ENCODE measurements around the gene CAMTA1. TPM values are rescaled to one million over a fixed set of nuclear protein-coding genes. Genes with fewer than 3 reads are reported as not detected.

The CAMTA1 gene
- total RNA-seq, 1 experiment from 2014 or later, result 82.2 TPM

DNA sequence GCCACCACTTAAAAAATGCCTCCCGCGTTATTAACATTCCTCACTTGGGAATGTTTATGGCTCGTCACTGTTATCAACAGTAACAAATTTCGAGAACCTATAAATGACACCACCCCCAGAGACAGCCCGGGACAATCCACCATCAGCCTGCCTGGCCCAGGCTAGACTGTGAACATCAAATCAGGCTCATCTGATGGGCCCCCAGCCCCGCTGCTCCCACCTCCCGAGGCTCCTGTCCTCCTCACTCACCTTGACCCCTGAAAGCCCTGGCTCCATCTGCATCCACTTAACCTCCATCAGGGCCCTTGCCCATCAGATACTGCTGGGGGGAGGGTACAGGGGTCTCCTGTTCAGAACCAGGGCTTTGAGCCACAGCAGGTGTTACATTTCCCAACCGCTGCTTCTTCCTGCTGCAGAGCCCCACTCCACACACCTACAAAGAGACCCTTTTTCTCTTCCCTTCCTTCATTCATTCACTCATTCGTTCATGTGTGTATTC, 829.4 kb downstream of the CAMTA1 start:
- POLR2A ChIA-PET, result no interaction called here
- in situ Hi-C loops (cut with HindIII; ENCODE audit: low pct_unique_long_range_greater_than_20kb, low sequenced_read_pairs), result no loop called here

GRCh38 chr1:7615138-7615537, 829.9 kb downstream of the CAMTA1 start:
- H3K4me3 ChIP-seq (ENCODE audit: low read depth in 2 of 2, low read length in 2 of 2), result no peak overlapping the region
- CTCF ChIA-PET, result no interaction called here
- TF ChIP-seq POLR2AphosphoS5 (IDR thresholded peaks at IDR 0.05; ENCODE audit: low read depth, low read length) (no peak), SIN3A (IDR thresholded peaks at IDR 0.05; ENCODE audit: borderline replicate concordance, insufficient read depth, low read depth, low read length) (no peak), REST (IDR thresholded peaks at IDR 0.05; ENCODE audit: insufficient read depth in 1 of 2, low read depth in 2 of 2, low read length in 1 of 2) (no peak), TCF7L2 (IDR thresholded peaks at IDR 0.05; ENCODE audit: low read depth, low read length) (no peak)
- TF ChIP-seq, protein P1, sequence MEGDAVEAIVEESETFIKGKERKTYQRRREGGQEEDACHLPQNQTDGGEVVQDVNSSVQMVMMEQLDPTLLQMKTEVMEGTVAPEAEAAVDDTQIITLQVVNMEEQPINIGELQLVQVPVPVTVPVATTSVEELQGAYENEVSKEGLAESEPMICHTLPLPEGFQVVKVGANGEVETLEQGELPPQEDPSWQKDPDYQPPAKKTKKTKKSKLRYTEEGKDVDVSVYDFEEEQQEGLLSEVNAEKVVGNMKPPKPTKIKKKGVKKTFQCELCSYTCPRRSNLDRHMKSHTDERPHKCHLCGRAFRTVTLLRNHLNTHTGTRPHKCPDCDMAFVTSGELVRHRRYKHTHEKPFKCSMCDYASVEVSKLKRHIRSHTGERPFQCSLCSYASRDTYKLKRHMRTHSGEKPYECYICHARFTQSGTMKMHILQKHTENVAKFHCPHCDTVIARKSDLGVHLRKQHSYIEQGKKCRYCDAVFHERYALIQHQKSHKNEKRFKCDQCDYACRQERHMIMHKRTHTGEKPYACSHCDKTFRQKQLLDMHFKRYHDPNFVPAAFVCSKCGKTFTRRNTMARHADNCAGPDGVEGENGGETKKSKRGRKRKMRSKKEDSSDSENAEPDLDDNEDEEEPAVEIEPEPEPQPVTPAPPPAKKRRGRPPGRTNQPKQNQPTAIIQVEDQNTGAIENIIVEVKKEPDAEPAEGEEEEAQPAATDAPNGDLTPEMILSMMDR (IDR thresholded peaks at IDR 0.05), result no peak
- H3K27ac ChIP-seq (ENCODE audit: low read length), result no peak overlapping the region
- in situ Hi-C loops (cut with HindIII; ENCODE audit: low pct_unique_long_range_greater_than_20kb, low sequenced_read_pairs) (no loop called here), intact Hi-C loops (cut with micrococcal nuclease; ENCODE audit: unreplicated experiment) (no loop called here)
- no TSS peak for BruUV-seq (replicated peaks)
- no peaks in the 10 kb centered on the region for H3K36me3 ChIP-seq (ENCODE audit: control insufficient read depth, insufficient read depth, low read length)
- no peaks in the 10 kb centered on the region for H3K4me1 ChIP-seq (ENCODE audit: control insufficient read depth, insufficient read depth, low read length)
- ATAC-seq, result no peak
- POLR2A ChIA-PET, result no interaction called here
- no peaks in the 10 kb centered on the region for H3K9me3 ChIP-seq (ENCODE audit: control insufficient read depth, insufficient read depth, low read depth, low read length)
- peaks cover 6% of the 10 kb centered on the region for H3K27me3 ChIP-seq (ENCODE audit: control insufficient read depth, insufficient read depth, low read length)
- DNase-seq (ENCODE audit: low read depth, low spot score), result no peak

More for the DNA sequence above, 829.4 kb downstream of the CAMTA1 start:
- no peak for ATAC-seq
- no peak for DNase-seq (ENCODE audit: low read depth, low spot score)
- Histone ChIP-seq H3K4me1 (ENCODE audit: control insufficient read depth, insufficient read depth, low read length) (no peaks in the 10 kb centered on the region), H3K27ac (ENCODE audit: low read length) (no peak overlapping the region), H3K9me3 (ENCODE audit: control insufficient read depth, insufficient read depth, low read depth, low read length) (no peaks in the 10 kb centered on the region), H3K4me3 (ENCODE audit: low read depth in 2 of 2, low read length in 2 of 2) (no peak overlapping the region), H3K36me3 (ENCODE audit: control insufficient read depth, insufficient read depth, low read length) (no peaks in the 10 kb centered on the region), H3K27me3 (ENCODE audit: control insufficient read depth, insufficient read depth, low read length) (peaks cover 6% of the 10 kb centered on the region)
- TF ChIP-seq POLR2AphosphoS5 (IDR thresholded peaks at IDR 0.05; ENCODE audit: low read depth, low read length) (no peak), REST (IDR thresholded peaks at IDR 0.05; ENCODE audit: insufficient read depth in 1 of 2, low read depth in 2 of 2, low read length in 1 of 2) (no peak), SIN3A (IDR thresholded peaks at IDR 0.05; ENCODE audit: borderline replicate concordance, insufficient read depth, low read depth, low read length) (no peak), TCF7L2 (IDR thresholded peaks at IDR 0.05; ENCODE audit: low read depth, low read length) (no peak)
- TF ChIP-seq, protein P1 (IDR thresholded peaks at IDR 0.05), result no peak
- intact Hi-C loops (cut with micrococcal nuclease; ENCODE audit: unreplicated experiment), result no loop called here
- no TSS peak for BruUV-seq (replicated peaks)
- CTCF ChIA-PET, result no interaction called here
